GM10847 (cell line): Measurements from ENCODE around the gene MALRD1.

Experiments
- POLR2A ChIP-seq: IDR thresholded peaks from 2 replicates; pipeline ENCODE4 v1.6.1; 2011; ENCODE audit not compliant: insufficient read length; ENCODE audit errors: extremely low read depth

Gene MALRD1

GRCh38 chr10:19453967-19454366, 405.4 kb downstream of the MALRD1 start:
- no peak for TF ChIP-seq POLR2A

- no peak for TF ChIP-seq POLR2A
Observed at GRCh38 chr10:19461588-19461987, 413.0 kb downstream of the MALRD1 start.

GRCh38 chr10:19466709-19467108, 418.1 kb downstream of the MALRD1 start:
- TF ChIP-seq POLR2A, result no peak

GRCh38 chr10:19468413-19468812, 419.8 kb downstream of the MALRD1 start:
- TF ChIP-seq POLR2A, result no peak

GRCh38 chr10:19469521-19469920, 420.9 kb downstream of the MALRD1 start:
- no peak for TF ChIP-seq POLR2A

GRCh38 chr10:19479854-19480253, 431.3 kb downstream of the MALRD1 start:
- TF ChIP-seq POLR2A, result no peak

- no peak for TF ChIP-seq POLR2A
Observed at GRCh38 chr10:19480353-19480752, 431.8 kb downstream of the MALRD1 start.

GRCh38 chr10:19483421-19483820, 434.8 kb downstream of the MALRD1 start:
- TF ChIP-seq POLR2A, result no peak

- no peak for TF ChIP-seq POLR2A
Observed at GRCh38 chr10:19488592-19489280, 440.1 kb downstream of the MALRD1 start.

GRCh38 chr10:19491166-19491565, 442.6 kb downstream of the MALRD1 start:
- TF ChIP-seq POLR2A, result no peak

GRCh38 chr10:19493917-19494316, 445.3 kb downstream of the MALRD1 start:
- TF ChIP-seq POLR2A, result no peak

- TF ChIP-seq POLR2A, result no peak
Observed at GRCh38 chr10:19497026-19497425, 448.4 kb downstream of the MALRD1 start.

GRCh38 chr10:19498393-19499290, 450.0 kb downstream of the MALRD1 start:
- TF ChIP-seq POLR2A, result no peak

GRCh38 chr10:19499291-19499770, 450.7 kb downstream of the MALRD1 start:
- TF ChIP-seq POLR2A, result no peak

GRCh38 chr10:19500959-19501358, 452.4 kb downstream of the MALRD1 start:
- no peak for TF ChIP-seq POLR2A

GRCh38 chr10:19505320-19506312, 457.0 kb downstream of the MALRD1 start:
- TF ChIP-seq POLR2A, result no peak

- no peak for TF ChIP-seq POLR2A
Observed at GRCh38 chr10:19518109-19518508, 469.5 kb downstream of the MALRD1 start.
